Measurements from ENCODE around the gene PGF. TPM values are rescaled to one million over a fixed set of nuclear protein-coding genes. Genes with fewer than 3 reads are reported as not detected.

Gene PGF
- total RNA-seq, 1 donor from 2014 or later: 8.9 TPM

DNA sequence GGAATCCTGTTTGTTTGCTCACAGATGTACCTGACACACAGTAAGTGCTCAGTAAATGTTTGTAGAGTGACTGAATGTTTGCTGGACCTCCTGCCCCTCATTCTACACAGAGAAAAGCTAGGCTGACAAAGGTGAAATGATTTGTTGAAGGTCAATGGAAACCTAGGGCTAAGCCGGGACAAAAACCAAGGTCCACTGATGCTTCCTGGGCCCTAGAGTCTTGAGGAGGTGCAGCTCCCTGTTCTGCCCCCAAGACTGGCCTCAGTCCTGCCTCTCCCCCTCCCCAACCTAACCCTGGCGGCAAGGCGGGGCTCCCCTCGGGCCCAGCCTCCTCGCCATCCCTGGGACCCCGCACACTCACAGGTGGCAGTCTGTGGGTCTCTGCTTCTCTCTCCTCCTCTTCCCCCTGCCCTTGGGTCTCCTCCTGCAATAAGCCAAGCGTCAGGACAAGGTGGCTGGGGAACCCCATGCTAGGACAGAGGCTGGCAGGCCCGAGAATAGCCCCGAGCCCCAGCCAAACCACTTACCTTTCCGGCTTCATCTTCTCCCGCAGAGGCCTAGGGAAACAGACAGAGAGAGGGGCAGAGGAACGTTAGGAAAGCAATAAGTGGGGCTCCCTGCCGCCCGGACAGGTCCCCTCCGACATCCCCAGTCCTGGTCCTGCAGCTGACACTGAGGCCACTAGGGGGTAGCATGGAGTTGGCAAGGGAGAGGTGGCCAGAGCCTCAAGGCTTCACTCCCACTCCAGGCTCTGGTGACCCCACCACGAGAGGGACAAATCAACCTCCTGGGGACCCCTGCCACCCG, 9.3 kb downstream of the PGF start:
- Histone ChIP-seq H3K36me3 (ENCODE audit: control insufficient read depth in 3 of 3, insufficient read depth in 3 of 3, low read length in 3 of 3) (peaks cover 0 to 3% (median 0%) of the 10 kb centered on the region in 3 donors), H3K4me3 (ENCODE audit: low read length in 3 of 3) (no peak overlapping the region), H3K4me1 (ENCODE audit: control insufficient read depth in 3 of 3, insufficient read depth in 3 of 3, low read length in 3 of 3) (peaks cover 24 to 33% (median 31%) of the 10 kb centered on the region in 3 donors), H3K27ac (ENCODE audit: low read depth, low read length) (peak overlapping the region; percentile 31), H3K27me3 (ENCODE audit: control insufficient read depth in 3 of 3, insufficient read depth in 3 of 3, low read length in 3 of 3) (no peaks in the 10 kb centered on the region), H3K9me3 (ENCODE audit: control insufficient read depth in 3 of 3, low read length in 3 of 3) (no peaks in the 10 kb centered on the region), H3K9ac (ENCODE audit: low read depth in 1 of 3, low read length in 3 of 3) (peak overlapping the region in 1 of 3 donors; percentile 50)

DNA sequence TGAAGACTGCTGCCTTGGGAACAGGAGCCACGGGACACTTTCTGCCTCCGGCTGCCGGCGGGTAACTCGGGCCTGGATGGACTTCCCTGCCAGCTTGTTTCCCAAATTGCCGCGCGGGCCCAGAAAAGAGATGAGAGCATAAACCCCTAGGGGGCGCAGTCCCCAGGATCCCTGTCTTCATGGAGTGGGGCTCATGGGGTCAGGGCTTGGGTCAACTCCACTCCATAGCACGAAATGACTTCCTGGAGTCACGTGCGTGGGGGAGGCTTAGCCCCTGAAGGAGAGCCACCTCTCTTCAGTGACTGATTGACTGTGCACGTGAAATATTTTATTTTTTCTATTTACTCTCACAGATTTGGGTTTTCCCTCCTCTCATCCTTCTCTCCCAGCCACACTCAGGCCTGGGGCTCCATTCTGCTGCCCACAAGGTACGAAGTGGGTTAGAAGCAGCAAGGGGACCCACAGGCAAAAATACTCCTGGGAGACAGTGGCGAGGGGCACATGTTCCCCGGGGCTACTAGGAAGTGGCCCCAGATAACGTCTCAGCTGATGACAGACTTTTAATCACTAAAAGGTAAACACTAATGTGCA, 10.0 kb downstream of the PGF start:
- Histone ChIP-seq H3K9me3 (ENCODE audit: control insufficient read depth in 3 of 3, low read length in 3 of 3) (no peaks in the 10 kb centered on the region), H3K36me3 (ENCODE audit: control insufficient read depth in 3 of 3, insufficient read depth in 3 of 3, low read length in 3 of 3) (peaks cover 0 to 3% (median 0%) of the 10 kb centered on the region in 3 donors), H3K27me3 (ENCODE audit: control insufficient read depth in 3 of 3, insufficient read depth in 3 of 3, low read length in 3 of 3) (no peaks in the 10 kb centered on the region), H3K27ac (ENCODE audit: low read depth, low read length) (no peak overlapping the region), H3K9ac (ENCODE audit: low read depth in 1 of 3, low read length in 3 of 3) (no peak overlapping the region), H3K4me1 (ENCODE audit: control insufficient read depth in 3 of 3, insufficient read depth in 3 of 3, low read length in 3 of 3) (peaks cover 30 to 36% (median 34%) of the 10 kb centered on the region in 3 donors), H3K4me3 (ENCODE audit: low read length in 3 of 3) (no peak overlapping the region)

DNA sequence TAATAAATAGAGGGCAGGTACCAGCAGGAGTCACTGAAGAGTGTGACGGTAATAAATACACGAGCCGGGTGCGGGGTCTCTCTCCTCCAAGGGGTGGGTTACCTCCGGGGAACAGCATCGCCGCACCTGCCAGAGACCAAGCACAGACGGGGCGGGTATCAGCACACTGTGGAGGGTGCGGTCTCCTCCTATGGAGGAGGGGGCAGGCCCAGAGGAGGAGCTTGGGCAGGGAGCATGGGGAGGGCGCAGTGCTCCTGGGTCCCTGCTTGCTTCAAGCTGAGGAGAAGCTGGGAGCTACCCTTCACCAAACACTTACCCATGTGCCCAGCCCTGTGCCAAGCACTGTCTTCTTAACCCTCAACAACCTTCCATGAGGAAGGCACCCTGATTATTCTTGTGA, 12.8 kb downstream of the PGF start:
- H3K4me1 ChIP-seq (ENCODE audit: control insufficient read depth in 3 of 3, insufficient read depth in 3 of 3, low read length in 3 of 3): peaks cover 47 to 52% (median 52%) of the 10 kb centered on the region in 3 donors
- peaks cover 0 to 3% (median 0%) of the 10 kb centered on the region in 3 donors for H3K36me3 ChIP-seq (ENCODE audit: control insufficient read depth in 3 of 3, insufficient read depth in 3 of 3, low read length in 3 of 3)
- H3K9ac ChIP-seq (ENCODE audit: low read depth in 1 of 3, low read length in 3 of 3): peak overlapping the region in 2 of 3 donors; percentile 33 to 43
- no peaks in the 10 kb centered on the region for H3K9me3 ChIP-seq (ENCODE audit: control insufficient read depth in 3 of 3, low read length in 3 of 3)
- no peaks in the 10 kb centered on the region for H3K27me3 ChIP-seq (ENCODE audit: control insufficient read depth in 3 of 3, insufficient read depth in 3 of 3, low read length in 3 of 3)
- H3K4me3 ChIP-seq (ENCODE audit: low read length in 3 of 3): no peak overlapping the region
- peak overlapping the region; percentile 86 for H3K27ac ChIP-seq (ENCODE audit: low read depth, low read length)

DNA sequence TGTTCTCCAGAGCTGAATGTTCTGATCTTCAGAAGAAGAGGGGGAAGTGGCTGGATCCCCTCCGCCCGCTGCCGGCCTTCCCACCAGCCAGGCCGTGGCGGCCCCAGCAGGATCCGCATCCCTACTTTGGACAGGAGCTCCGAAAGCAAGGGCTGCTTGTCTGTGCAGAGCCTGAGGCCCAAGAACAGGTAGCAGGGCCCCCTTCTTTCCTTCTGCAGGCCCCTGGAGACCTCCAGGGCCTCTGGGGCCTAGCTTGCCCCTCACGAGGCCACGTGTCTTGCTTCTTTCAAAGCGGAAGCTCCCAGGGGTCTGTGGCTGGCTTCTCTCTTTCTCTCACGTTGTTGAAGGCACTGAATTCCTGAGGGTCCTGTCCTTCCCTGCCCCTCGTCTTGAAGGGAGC, 13.2 kb downstream of the PGF start:
- Histone ChIP-seq H3K27ac (ENCODE audit: low read depth, low read length) (peak overlapping the region; percentile 86), H3K4me1 (ENCODE audit: control insufficient read depth in 3 of 3, insufficient read depth in 3 of 3, low read length in 3 of 3) (peaks cover 46 to 52% (median 52%) of the 10 kb centered on the region in 3 donors), H3K9me3 (ENCODE audit: control insufficient read depth in 3 of 3, low read length in 3 of 3) (no peaks in the 10 kb centered on the region), H3K9ac (ENCODE audit: low read depth in 1 of 3, low read length in 3 of 3) (peak overlapping the region; percentile 24 to 43 (median 33)), H3K4me3 (ENCODE audit: low read length in 3 of 3) (no peak overlapping the region), H3K27me3 (ENCODE audit: control insufficient read depth in 3 of 3, insufficient read depth in 3 of 3, low read length in 3 of 3) (no peaks in the 10 kb centered on the region), H3K36me3 (ENCODE audit: control insufficient read depth in 3 of 3, insufficient read depth in 3 of 3, low read length in 3 of 3) (peaks cover 0 to 3% (median 0%) of the 10 kb centered on the region in 3 donors)

DNA sequence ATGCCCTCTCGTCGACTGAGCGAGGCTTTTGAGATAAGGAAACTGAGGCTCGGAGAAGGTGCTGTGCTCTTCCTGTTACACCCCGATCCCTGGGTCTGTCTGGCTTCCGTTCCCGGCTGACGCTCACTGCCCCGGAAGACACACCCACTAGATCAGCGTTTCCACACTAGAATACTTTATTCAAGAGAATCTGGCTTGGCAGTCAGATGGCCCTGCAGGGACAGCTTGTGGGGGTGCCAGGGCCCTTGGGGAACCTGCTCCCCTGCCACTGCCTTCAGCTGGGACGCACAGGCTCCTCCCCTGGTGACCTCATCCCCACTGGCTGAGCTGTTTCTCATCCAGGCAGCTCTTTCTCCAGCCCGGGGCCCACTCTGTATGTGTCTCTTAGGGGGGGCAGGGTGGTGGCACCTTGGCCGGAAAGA, 13.7 kb downstream of the PGF start:
- Histone ChIP-seq H3K4me1 (ENCODE audit: control insufficient read depth in 3 of 3, insufficient read depth in 3 of 3, low read length in 3 of 3) (peaks cover 42 to 49% (median 47%) of the 10 kb centered on the region in 3 donors), H3K36me3 (ENCODE audit: control insufficient read depth in 3 of 3, insufficient read depth in 3 of 3, low read length in 3 of 3) (peaks cover 0 to 3% (median 0%) of the 10 kb centered on the region in 3 donors), H3K4me3 (ENCODE audit: low read length in 3 of 3) (peak overlapping the region in 1 of 3 donors; percentile 2), H3K27me3 (ENCODE audit: control insufficient read depth in 3 of 3, insufficient read depth in 3 of 3, low read length in 3 of 3) (no peaks in the 10 kb centered on the region), H3K9me3 (ENCODE audit: control insufficient read depth in 3 of 3, low read length in 3 of 3) (no peaks in the 10 kb centered on the region), H3K9ac (ENCODE audit: low read depth in 1 of 3, low read length in 3 of 3) (peak overlapping the region; percentile 2 to 33 (median 24)), H3K27ac (ENCODE audit: low read depth, low read length) (peak overlapping the region; percentile 86)

DNA sequence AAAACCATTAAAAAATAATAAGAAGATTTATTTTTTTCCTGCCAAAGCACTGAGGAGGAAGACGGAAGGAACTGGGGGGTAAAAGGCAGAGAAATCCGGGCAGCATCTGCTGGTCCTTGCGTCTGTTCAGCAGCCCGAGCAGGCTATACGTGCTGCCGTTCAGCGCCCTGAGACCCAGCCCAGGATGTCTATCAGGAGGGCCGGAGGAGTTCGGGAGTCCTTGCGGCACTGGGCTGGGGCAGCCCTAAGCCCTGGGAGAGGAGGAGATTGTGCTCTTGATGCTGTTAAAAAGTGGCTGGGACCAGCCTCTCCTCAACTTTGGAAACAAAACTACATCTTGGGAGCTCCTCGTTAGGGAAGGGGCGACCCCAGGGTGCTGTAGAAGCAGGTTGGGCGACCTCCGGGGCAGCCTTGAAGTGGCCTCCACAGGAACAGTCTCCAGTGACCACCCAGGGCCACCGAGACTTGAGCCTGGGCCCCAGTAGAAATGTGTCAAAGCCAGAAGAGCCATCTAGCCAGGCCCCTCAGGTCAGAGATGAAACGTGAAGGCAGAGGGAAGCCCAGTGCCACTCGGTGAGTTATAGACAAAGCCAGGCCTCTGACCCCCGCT, 14.3 kb downstream of the PGF start:
- Histone ChIP-seq H3K27ac (ENCODE audit: low read depth, low read length) (peak overlapping the region; percentile 86), H3K9ac (ENCODE audit: low read depth in 1 of 3, low read length in 3 of 3) (peak overlapping the region in 2 of 3 donors; percentile 28 to 43), H3K4me1 (ENCODE audit: control insufficient read depth in 3 of 3, insufficient read depth in 3 of 3, low read length in 3 of 3) (peaks cover 37 to 42% (median 42%) of the 10 kb centered on the region in 3 donors), H3K9me3 (ENCODE audit: control insufficient read depth in 3 of 3, low read length in 3 of 3) (no peaks in the 10 kb centered on the region), H3K27me3 (ENCODE audit: control insufficient read depth in 3 of 3, insufficient read depth in 3 of 3, low read length in 3 of 3) (no peaks in the 10 kb centered on the region), H3K36me3 (ENCODE audit: control insufficient read depth in 3 of 3, insufficient read depth in 3 of 3, low read length in 3 of 3) (peaks cover 0 to 3% (median 0%) of the 10 kb centered on the region in 3 donors), H3K4me3 (ENCODE audit: low read length in 3 of 3) (no peak overlapping the region)

DNA sequence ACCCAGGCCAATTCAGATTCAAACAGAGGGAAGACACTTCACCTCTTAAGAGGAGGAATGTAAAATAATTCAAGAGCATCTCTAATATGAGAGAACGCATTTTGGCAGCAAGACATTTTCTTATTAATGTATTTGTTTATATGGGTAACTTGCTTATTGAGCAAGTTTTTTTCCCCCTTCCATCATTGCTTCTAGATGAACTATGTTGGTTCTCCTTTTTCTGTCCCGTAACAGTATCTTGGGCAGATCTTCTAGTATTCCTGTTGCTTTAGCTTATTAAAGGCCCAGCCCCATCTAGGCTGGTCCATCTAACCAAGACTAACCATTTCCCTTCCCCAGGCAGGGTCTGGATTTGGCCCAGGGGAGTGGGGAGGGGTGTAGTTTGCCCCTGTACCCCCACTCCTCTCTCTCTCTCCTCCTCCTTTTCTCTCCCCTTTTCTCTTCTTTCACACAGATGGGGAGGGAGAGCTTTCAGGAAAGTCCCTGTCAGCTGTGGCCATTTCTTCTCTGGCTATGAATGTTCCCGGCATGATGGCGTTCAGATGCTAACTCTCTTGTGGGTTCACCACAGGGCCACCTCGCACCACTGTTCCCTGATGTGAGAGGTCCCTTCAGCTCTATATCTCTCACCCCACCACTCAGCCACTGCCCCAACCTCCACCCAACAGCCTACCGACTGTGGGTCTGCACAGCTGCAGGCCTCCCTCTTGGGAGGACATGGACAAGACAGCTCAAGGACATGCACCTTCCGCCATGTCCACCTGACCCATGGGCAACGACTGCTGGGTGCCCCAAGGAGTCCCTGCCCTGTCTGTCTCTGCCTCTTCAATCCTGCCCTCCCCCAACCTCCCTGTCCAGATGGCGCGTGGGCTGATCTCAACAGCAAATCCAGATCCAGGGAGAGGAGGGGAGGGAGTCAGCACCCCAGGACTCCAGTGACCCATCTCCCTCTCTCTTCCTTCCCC, 16.6 kb downstream of the PGF start:
- Histone ChIP-seq H3K27me3 (ENCODE audit: control insufficient read depth in 3 of 3, insufficient read depth in 3 of 3, low read length in 3 of 3) (no peaks in the 10 kb centered on the region), H3K4me1 (ENCODE audit: control insufficient read depth in 3 of 3, insufficient read depth in 3 of 3, low read length in 3 of 3) (peaks cover 54 to 58% (median 58%) of the 10 kb centered on the region in 3 donors), H3K9ac (ENCODE audit: low read depth in 1 of 3, low read length in 3 of 3) (peak overlapping the region in 2 of 3 donors; percentile 43 to 74), H3K4me3 (ENCODE audit: low read length in 3 of 3) (peak overlapping the region; percentile 3 to 35 (median 11)), H3K9me3 (ENCODE audit: control insufficient read depth in 3 of 3, low read length in 3 of 3) (no peaks in the 10 kb centered on the region), H3K36me3 (ENCODE audit: control insufficient read depth in 3 of 3, insufficient read depth in 3 of 3, low read length in 3 of 3) (no peaks in the 10 kb centered on the region), H3K27ac (ENCODE audit: low read depth, low read length) (peak overlapping the region; percentile 86)

DNA sequence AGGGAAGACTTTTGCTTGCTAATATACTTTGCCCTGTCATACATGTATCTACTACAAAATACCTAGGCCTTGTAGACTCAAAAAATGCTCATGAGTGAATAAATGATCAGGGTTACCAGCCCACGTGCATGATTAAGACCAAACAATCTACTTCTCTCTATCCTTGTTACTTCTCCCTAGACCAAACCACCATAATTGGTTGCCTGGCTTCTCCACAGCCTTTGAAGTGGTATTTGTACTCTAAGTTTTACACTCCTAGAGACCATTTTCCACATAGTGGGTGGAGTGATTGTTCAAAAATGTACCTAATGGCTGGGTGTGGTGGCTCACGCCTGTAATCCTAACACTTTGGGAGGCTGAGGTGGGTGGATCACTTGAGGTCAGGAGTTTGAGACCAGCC, 18.2 kb downstream of the PGF start:
- Histone ChIP-seq H3K27ac (ENCODE audit: low read depth, low read length) (no peak overlapping the region), H3K4me3 (ENCODE audit: low read length in 3 of 3) (no peak overlapping the region), H3K9me3 (ENCODE audit: control insufficient read depth in 3 of 3, low read length in 3 of 3) (no peaks in the 10 kb centered on the region), H3K36me3 (ENCODE audit: control insufficient read depth in 3 of 3, insufficient read depth in 3 of 3, low read length in 3 of 3) (no peaks in the 10 kb centered on the region), H3K9ac (ENCODE audit: low read depth in 1 of 3, low read length in 3 of 3) (no peak overlapping the region), H3K27me3 (ENCODE audit: control insufficient read depth in 3 of 3, insufficient read depth in 3 of 3, low read length in 3 of 3) (no peaks in the 10 kb centered on the region), H3K4me1 (ENCODE audit: control insufficient read depth in 3 of 3, insufficient read depth in 3 of 3, low read length in 3 of 3) (peaks cover 56 to 64% (median 61%) of the 10 kb centered on the region in 3 donors)

DNA sequence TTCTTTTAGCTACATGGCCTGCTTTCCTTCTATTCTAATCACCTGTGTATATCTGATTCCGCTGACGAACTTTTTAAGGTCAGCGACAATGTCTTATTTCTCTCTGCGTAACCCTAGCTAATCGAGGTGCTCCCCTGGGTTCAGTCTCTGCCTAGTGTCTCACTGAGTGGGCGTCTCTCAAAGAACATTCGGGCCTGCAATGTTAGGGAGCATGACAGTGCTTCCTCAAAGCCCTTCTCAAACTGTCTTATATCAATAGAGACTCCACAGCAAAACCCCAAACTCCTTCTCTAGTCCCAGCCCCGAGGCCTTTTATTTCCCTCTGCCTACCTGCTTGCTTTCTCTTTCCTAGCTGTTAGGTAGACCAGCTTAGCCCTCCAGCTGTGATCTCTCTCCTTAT, 18.7 kb downstream of the PGF start:
- Histone ChIP-seq H3K27ac (ENCODE audit: low read depth, low read length) (no peak overlapping the region), H3K9ac (ENCODE audit: low read depth in 1 of 3, low read length in 3 of 3) (no peak overlapping the region), H3K4me3 (ENCODE audit: low read length in 3 of 3) (no peak overlapping the region), H3K36me3 (ENCODE audit: control insufficient read depth in 3 of 3, insufficient read depth in 3 of 3, low read length in 3 of 3) (no peaks in the 10 kb centered on the region), H3K27me3 (ENCODE audit: control insufficient read depth in 3 of 3, insufficient read depth in 3 of 3, low read length in 3 of 3) (no peaks in the 10 kb centered on the region), H3K9me3 (ENCODE audit: control insufficient read depth in 3 of 3, low read length in 3 of 3) (no peaks in the 10 kb centered on the region), H3K4me1 (ENCODE audit: control insufficient read depth in 3 of 3, insufficient read depth in 3 of 3, low read length in 3 of 3) (peaks cover 52 to 60% (median 60%) of the 10 kb centered on the region in 3 donors)

Measured in skeletal muscle tissue (tissue), 4 donors.